ENCODE measurements around the gene TMEM212.
"Not testable (repeated sequence)": the region's sequence is repeated elsewhere in the genome, so short reads cannot be mapped to it uniquely, and the experiment has no call there.

The TMEM212 gene

GRCh38 chr3:171892457-171892856, 49.3 kb downstream of the TMEM212 start:
- DNase-seq (ENCODE audit: low read depth): no peak

- no peak for DNase-seq (ENCODE audit: low read depth)
Observed at GRCh38 chr3:171895291-171895690, 52.1 kb downstream of the TMEM212 start.

- DNase-seq (ENCODE audit: low read depth): no peak
Observed at GRCh38 chr3:171895900-171896299, 52.8 kb downstream of the TMEM212 start.

- no peak for DNase-seq (ENCODE audit: low read depth)
Observed at GRCh38 chr3:171896316-171896715, 53.2 kb downstream of the TMEM212 start.

- DNase-seq (ENCODE audit: low read depth): no peak
Observed at GRCh38 chr3:171898192-171898591, 55.0 kb downstream of the TMEM212 start.

- DNase-seq (ENCODE audit: low read depth): no peak
Observed at GRCh38 chr3:171900446-171900845, 57.3 kb downstream of the TMEM212 start.

GRCh38 chr3:171901615-171902312, 58.6 kb downstream of the TMEM212 start:
- no peak for DNase-seq (ENCODE audit: low read depth)

- DNase-seq (ENCODE audit: low read depth): no peak
Observed at GRCh38 chr3:171904829-171905228, 61.7 kb downstream of the TMEM212 start.

- not testable (repeated sequence) for DNase-seq (ENCODE audit: low read depth)
Observed at GRCh38 chr3:171906503-171906902, 63.4 kb downstream of the TMEM212 start.

GRCh38 chr3:171906951-171907676, 64.0 kb downstream of the TMEM212 start:
- DNase-seq (ENCODE audit: low read depth): no peak

GRCh38 chr3:171907761-171908160, 64.6 kb downstream of the TMEM212 start:
- DNase-seq (ENCODE audit: low read depth): no peak

- no peak for DNase-seq (ENCODE audit: low read depth)
Observed at GRCh38 chr3:171908731-171909130, 65.6 kb downstream of the TMEM212 start.

All from ELR (cell line).